Measurements from ENCODE around the gene XK.
A peak's percentile ranks its signal among the peaks of the same experiment; 100 is the strongest.

XK gene

DNA sequence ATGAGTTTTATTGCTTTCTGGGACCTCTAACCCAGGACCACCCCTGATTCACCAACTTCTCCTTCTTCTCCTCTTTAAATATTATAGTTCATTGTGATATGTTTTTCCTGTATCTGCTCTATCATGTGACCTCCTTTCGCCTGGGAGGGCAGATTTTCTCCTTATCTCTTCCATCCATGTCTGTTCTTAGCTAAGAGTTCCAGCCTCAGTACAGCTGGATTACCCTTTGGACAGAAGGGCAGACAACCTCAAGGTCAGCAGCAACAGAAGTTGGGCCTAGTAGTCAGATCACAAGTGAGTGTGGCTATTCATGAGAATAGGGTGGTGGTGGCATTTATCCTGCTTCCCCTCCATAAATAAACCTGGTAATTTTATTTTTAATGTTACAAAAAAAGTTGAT, 5.7 kb upstream of the XK start:
- DNase-seq: no peak

DNA sequence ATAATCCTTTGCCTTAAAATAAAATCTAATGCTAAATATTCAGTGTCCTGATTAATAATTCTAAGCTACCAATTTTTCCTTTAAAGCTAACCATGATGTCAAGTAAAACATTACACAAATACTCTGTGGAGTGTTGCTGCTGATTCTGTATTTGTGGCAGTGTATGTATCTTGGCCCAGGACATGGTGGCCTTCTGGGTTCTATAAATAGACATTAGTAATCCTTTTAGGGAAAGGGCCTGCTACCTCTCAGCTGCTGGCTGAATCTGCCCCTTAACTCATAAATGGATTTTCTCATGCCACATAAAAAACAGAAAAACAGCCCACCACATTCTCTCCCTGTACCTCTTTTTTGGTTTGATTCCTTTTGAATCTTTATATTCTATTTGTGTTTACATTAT, 1.2 kb upstream of the XK start:
- DNase-seq: no peak

DNA sequence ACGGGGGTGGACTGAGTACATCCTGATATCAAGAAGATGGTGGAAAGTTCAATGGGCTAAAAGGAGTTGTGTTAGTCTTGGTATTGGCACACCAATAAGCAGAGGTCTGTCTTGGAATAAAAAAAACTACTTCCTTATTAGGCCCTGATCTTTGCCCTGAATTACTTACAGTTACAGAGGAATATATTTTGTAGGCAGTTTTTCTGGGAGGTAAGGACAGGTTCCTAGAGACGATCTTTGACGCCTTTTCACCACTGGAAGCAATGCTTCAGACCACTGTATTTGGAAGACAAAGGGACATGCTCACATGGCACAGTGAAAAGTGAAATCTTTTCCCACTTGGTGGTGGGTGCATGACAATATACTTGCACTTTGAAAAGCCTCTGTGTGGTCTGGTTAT, 618 bp upstream of the XK start:
- no peak for DNase-seq

DNA sequence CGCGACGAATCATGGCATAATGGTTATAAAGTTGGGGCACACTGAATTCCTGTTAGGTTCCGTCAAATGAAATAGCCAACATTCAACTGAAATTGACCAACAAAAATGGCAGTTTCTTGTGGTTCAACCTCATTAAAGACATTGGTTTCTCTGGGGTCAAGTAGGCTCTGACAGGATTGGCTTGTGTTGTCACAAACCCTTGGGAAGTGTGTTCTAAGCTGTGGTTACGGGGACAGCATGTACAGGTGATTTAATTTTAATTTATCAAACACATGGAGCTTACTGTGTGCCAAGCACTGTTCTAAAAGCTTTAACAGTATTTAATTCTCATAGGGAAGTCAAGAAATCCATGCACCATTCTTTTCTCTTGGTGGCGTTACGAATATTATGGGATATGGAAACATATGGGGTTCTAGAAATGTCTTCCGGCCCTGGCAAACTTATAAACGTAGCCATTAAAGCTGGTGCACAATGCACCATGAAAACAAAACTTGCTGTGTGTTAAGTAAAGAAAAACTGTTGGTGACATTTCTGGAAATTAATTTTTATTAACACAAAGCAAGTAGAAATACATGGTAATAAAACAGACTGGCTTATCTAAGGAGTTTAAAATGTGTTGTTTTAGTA, 891 bp downstream of the XK start:
- DNase-seq: no peak

DNA sequence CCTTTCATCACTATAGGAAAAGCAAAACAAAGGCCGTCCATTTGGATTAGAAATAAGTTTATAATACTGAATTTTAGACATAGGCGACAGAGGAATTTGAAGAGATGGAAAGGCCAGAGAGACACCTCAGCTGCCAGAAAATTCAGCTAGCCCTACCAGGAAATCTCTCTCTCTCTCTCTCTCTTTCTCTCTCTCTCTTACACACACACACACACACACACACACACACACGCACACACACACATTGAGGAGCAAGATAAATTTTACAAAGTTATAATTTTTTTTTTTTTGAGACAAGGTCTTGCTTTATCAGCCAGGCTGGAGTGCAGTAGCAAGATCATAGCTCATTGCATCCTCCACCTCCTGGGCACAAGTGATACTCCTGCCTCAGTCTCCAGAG, 1.4 kb downstream of the XK start:
- DNase-seq: no peak

DNA sequence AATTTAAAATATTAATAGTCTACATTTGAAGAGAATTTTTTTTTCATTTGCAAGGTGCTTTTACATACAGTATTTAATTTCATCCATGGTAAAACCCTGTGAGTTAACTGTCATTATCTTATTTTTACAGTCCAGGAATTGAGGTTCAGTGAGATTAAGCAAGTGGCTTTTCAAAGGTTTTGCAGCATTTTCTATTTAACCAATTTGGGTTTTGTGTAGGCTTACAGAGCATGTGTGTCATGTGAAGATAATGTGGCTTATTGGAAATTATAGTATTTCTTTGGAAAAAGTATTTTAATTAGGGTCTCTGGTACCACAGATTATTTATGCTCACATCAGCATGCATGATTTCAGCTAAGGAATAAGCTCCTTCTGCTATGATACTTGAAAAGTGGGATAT, 4.5 kb downstream of the XK start:
- no peak for DNase-seq

DNA sequence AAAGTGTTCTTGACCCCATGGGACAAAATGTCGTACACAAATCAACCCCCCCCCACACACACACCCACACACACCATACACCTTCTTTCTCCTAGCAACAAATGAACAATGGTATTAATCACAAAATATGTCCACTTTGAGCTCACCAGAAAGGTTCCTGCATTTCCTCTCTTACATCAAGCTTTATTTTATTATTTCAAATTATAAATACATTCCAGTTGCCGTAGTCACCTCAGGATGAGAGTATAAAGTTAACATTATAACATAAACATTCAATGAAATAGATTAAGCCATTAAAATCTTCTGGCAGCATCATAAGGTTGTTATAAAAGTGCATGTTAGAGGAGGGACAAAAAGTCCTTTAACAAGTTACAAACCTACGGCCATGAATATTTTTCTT, 7.3 kb downstream of the XK start:
- no peak for DNase-seq

DNA sequence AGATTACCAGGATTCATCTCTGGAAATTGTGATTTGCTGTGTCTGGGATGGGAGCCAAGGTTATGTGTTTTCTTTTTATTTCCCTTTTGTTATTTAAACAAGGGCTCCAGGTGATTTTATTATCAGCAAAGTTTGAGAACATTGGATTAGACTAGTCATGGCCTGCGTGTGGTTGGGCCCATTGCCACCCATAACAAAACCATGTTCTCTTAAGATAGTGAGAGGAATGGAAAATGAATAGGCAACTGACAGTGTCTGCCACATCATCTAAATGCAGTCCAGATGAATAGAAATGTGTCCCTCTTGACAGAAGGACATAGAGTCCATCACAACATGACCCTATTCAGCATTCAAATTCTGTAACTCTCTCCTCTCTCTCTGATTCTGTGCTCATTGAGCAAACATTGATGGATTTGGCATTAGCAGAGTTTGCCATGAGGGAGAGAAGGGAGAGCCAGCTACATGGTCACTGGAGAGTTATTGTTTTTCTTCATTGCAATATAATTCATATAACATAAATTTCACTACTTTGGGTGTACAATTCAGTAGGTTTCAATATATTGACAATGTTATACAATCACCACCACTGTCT, 11.7 kb downstream of the XK start:
- DNase-seq: no peak

DNA sequence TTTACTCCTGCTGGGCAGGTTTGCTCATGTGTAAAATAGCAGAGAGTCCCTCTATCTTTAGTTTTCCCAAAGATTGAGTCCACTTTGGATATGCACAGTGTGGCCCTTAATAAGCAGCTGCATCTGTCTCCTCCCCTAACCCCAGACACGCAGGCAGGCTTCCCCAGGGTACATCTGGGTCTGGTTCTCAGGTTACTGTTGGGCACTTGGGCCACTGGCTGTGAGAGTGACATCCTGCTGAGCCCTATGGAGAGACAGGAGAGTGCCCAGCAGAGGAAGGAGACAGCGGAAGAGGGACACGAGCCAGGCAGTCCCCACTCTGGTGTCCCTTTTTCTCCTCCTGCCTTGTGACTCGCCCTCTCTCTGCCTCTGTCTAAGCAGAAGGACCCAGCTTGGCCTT, 16.0 kb downstream of the XK start:
- no peak for DNase-seq

DNA sequence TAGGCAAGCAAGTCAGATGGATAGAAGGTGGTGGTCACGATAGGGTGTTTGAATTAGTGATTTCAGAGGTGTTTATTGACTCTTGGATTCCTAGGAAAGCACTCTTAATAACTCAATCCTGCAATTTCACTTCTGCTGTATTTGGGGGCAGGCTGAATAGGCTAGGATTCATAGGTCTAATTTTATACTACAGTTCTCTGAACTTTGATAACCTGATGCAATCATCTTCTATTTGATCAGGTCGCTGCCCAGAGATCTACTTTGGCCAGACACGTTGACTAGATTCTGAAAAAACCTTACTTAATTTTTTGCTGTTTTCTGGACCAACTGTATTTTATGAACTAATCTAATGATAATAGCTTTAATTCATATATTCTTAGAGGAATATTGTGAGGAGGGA, 26.4 kb downstream of the XK start:
- no peak for DNase-seq

DNA sequence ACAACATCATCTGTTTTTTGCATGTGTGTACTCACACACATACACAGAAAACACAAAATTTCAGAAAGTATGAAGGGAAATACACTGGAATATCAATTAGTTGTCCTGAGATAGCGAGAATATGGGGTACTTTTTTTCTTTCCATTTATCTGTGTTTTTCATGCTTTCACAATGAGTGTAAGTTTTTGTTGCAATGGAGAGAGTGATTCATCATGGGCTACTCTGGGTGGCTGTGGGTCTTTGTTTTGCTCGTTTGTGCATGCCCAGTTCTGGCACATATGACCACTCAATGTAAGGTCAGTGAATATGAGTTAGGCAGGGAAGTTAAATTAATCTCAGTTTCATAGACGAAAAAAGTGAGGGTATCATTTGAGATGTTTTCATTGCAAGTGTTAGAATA, 26.9 kb downstream of the XK start:
- DNase-seq: no peak

DNA sequence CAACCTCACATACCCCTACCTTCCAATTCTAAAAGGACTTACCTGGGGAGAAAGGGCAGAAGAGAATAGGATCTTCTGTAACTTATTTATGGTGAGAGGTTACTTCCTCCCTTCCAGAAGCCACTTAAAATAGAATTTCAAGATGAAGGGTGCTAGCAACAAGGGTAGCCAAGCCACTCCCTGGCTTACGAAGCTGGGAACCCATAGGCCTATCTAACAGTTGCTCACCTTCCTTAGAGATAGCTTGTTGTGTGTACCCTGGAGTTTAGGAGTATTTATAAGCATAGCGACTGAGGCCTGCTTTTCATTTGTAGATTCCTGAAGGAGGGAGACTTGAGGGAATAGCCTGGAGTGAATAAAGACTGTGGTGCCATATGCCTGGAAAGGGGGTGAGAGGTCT, 28.9 kb downstream of the XK start:
- DNase-seq: no peak

DNA sequence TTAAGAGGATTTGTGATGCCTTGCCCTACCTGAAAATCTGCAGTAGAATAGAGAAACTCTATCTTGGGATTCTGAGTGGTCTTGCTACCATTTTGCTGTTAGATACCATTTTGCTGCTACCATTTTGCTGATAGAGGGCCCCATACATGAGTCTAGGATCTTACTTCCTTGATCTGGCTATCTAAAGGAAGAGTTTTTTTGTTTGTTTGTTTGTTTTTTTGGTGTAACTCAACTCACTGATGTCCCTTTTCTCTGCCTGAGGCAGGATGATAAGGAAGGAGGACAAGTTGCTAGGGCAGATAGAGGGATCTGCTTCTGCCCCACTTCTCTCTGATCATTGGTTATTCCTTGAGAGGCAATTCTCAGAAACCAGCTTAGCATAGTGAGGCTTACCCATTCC, 31.0 kb downstream of the XK start:
- DNase-seq: no peak

DNA sequence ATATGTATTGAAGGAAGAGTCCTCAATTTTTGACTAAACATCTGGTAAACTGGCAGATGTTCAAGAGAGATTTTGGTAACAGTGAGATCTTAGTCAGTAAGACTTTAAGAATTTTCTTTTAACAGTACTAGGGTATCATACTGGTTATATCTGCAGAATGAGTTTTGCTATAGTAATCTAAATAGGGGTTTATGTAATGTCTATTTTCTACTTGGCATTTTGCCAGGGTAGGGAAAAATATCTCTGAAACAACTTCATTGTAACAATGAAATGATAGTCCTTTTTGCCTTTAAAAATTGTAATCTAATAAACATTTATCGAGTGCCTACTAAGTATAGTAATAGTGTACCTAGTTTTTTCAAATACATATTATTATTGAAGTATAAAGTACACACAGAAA, 32.1 kb downstream of the XK start:
- no peak for DNase-seq

DNA sequence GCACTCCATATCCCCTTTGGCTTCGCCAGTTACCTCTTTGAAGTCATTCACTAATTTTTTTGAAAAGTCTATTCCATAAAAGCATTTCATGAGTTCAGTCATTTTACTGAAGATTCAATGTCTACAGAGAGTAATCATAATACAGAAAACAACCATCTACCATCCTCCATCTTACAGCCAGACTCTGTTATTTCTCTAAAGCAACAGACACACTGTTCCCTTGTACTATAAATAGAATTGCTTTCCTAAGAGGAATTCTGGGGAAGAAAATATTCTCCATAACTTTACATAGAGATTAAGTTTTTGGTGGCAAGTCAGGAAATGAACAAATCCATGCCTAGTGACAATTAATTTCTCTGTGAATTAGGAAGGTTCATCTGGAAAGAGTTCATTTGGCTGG, 37.0 kb downstream of the XK start:
- DNase-seq: no peak

DNA sequence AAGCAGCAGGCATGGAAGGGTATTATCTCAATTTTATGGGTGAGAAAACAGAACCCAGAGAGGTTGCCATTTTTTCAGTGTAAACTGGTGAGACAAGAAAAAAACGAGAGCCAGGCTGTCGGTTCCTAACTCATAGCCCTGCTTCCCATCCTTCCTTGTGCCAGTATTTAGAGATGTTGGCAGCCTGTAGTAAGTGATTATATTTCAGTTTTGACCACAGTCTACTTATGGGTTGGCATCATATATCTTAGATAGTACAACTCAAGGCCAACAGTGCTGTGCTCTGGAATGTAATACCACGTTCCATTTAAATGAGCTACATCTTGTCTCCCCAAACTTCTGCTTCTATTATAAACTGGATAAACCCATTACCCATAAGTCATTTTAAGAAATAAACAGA, 40.8 kb downstream of the XK start:
- no peak for DNase-seq

DNA sequence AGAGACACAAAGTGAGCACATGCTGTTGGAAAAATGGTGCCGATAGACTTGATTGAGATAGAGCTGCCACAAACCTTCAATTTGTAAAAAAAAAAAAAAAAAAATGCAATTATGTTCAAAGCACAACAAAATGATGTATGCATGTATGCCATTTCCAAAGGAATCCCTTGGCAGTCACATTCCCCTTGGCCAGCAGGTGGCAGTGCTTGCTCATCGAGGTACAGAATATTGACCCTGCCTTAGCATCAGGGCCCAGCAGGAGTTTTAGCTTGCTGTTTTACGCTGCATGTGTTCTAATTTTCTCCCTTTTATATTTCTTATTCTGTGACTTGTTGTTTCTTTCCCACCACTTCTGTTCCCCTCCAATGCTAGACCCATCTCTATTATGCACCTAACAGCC, 59.8 kb downstream of the XK start:
- peak; percentile 78 to 82 (median 80) for DNase-seq

DNA sequence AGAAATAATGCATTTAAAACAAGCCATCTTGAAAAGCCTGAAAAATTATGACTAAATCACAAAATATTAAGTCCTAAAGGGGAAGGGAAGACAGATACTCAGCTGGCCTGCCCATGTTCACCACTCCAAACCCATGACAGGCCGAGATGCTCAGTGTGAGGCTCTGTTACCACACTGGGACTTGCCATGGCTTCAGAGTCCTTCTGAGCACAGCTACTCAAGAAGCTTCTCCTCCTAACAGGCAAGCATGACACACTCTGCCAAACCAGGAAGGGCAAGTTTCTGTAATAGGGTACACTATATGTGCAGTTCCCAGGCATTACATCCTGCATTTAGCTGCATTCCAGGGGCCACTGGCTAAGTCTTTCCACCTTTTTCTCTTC, 60.2 kb downstream of the XK start:
- peak; percentile 52 to 65 (median 61) for DNase-seq

DNA sequence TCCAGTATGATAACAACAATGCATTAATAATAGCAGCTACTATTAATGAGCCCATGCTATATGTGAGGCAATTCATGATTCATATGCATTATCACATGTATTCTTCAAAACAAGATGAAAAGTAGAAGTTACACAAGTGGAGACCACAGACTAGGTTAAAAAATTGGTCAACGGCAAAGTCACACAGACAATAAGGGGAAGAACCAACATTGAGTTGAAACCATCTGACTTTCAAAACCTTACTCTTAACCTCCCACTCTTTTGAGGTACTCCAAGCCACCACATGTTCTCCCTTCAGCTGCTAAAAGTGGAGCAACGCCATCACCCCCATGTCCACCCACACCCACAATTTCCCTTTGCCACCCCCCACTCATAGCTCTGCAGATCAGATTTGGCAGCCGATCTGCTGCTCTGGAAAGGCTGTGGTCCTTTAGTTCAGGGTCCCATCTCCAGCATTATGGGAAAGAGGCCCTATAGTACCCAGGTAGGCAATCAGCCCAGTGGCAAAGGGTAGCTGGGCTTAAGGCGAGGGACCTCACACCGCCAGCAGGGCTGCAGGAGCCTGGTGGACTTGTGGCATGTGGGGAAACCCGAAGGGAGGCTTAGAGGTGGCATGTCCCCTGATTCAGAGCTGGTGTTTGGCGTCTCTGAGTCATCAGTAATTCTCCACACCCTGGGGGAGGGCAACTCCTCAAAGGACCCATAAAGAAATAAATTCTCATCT, 60.8 kb downstream of the XK start:
- peak; percentile 81 to 87 (median 83) for DNase-seq

DNA sequence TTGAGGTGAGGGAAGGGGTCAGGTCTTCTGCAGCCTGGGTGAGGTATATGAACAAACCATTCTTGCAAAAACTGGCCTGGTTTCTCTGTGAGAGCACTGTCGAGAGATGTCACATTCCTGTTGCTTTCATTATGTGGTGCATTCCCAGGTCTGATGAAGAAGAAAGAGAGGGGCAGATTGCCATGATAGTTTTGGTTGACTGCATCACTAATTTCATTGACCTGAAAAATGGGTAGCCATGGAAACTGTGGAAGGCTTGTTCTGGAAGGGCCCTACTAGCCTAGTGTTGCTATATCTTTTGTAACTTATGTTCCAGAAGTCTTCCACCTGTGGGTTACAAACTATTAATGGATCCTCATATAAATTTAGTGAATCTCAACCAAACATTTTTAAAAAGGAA, 61.4 kb downstream of the XK start:
- no peak for DNase-seq

DNA sequence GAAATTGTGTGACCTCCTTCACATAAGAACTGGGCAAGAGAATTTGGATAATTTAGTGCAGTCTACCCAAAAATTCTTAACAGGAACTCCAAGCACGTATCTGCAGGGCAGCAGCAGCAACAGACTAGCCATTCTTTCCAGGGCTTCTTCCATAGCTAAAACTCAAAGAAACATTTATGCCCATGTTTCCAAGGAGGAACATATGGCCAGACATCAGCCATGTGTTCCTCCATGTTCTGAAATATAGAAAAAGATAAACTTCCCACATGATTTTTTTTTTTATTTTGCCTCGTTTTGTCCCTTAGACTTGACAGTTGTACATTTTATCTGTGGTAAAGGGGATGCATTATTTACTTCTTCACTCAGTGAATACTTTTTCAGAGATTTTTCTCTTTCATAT, 66.7 kb downstream of the XK start:
- DNase-seq: no peak

DNA sequence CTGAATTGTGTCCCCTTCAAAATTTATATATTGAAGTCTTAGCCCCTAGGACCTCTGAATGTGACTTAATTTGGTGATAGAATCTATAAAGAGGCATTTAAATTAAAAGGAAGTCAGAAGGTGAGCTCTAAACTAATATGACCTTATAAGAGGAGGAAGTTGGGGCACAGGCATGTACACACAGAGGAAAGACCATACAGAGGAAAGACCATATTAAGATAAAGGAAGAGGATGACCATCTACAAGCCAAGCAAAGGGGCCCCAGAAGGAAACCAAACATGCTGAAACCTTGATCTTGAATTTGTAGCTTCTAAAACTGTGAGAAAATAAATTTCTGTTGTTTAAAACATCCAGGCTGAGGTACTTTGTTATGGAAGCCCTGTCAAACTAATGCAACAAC, 67.3 kb downstream of the XK start:
- peak; percentile 23 to 47 (median 45) for DNase-seq

DNA sequence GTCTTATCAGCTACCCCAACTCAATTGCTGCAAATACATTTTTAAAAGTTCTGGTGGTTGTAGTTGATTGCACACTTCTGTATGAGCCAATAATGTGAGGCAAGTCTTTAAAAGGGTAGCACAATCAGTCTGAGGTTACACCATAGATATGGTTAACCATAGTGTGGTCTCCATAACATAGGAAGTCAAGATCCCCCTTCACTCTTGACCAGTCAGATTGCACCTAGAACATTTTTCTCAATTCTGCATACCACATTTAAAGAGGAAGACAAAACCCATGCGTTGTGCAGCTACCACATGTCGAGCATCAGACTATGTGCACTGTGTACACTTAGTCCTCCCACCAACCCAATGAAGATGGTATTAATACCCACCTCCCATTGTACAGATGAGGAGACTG, 67.8 kb downstream of the XK start:
- DNase-seq: no peak

DNA sequence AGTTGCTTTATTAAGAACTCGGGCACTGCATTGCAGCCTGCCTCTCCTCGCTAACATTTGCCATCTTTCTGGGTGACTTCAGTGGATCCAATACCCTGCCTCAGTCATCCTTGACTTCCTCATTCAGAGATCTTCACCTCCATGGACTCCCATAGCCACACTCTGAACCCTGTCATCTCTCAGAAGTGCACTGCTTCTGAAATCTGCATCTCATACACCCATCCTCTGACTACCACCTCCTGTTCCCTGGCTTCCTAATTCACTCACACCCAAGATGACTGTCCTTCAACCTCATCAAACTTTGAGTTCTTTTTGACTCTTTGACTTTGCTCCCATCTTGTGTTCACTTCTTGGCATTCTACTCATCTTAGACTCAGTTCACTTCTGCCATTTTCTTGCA, 68.9 kb downstream of the XK start:
- DNase-seq: no peak

DNA sequence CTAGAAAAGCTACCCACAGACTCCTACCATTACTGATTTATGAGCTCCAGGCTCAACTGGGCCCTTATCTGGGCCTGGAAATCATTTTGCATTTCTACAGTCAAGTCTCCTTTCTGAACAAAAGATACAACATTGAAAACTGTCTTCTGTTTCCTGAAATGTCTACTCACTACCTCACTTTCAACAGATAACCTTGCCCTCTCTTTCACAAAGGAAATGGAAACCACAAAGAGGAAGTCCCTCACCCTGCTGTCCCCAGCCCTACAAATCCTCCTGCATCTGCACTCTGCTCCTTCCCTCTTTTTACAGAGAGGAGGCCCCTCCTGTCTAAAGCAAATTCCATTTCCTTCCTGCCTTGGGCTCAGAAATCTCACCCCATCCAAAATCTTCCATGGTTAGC, 69.4 kb downstream of the XK start:
- DNase-seq: peak; percentile 58 to 68 (median 62)

All from suppressor macrophage treated with lipopolysaccharide for 1 hour (primary cell).